GM18508 (cell line): ENCODE results near the gene HTT.

Source experiments
- ATAC-seq: cut with Tn5 transposase; IDR thresholded peaks from one replicate; pipeline ENCODE4 v1.9.1; 2021; ENCODE audit warnings: moderate number of reproducible peaks; ENCODE audit not compliant: insufficient read depth, unreplicated experiment

Gene HTT

DNA sequence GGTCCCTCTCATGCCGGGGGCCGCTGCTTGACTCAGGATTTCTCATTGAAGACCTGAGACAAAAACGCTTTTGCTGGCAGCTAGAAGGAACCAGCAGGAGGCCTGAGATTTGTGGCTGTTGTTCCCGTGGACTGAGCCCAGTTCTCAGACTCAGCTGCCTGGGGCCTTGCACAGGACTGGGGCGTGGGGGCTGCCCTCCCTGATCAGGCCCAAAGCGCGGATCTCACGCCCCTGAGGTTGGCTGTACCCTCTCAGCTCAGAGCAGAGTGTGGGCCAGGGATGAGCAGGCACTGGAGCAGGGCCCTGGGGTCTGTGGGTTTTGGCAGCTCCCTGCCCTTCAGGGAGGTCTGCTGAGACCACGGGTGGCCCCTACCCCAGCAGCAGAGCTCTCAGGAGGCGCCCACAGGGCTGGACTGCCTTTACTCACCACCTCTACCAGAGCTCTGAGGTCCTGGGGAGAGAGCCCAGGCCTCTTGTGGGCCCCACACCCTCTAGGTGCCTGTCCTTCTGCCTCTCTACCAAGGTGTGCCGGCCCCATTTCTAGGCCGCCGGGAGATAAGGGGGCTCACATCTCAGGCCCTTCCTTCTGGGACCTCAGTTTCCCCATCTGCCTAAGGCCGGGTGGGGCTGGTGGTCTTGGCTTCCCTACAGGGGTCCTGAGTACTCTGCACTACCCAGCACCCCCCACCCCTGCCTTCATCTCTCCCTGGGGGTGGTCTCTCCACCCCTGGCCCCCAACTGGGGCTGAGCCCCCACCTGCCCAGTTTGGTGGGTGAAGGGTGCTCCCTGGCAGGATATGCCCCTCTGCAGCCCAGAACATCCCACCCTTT is 180.0 kb downstream of the HTT start:
- no peak for ATAC-seq

GRCh38 chr4:3255611-3256186 is 181.2 kb downstream of the HTT start:
- no peak for ATAC-seq

DNA sequence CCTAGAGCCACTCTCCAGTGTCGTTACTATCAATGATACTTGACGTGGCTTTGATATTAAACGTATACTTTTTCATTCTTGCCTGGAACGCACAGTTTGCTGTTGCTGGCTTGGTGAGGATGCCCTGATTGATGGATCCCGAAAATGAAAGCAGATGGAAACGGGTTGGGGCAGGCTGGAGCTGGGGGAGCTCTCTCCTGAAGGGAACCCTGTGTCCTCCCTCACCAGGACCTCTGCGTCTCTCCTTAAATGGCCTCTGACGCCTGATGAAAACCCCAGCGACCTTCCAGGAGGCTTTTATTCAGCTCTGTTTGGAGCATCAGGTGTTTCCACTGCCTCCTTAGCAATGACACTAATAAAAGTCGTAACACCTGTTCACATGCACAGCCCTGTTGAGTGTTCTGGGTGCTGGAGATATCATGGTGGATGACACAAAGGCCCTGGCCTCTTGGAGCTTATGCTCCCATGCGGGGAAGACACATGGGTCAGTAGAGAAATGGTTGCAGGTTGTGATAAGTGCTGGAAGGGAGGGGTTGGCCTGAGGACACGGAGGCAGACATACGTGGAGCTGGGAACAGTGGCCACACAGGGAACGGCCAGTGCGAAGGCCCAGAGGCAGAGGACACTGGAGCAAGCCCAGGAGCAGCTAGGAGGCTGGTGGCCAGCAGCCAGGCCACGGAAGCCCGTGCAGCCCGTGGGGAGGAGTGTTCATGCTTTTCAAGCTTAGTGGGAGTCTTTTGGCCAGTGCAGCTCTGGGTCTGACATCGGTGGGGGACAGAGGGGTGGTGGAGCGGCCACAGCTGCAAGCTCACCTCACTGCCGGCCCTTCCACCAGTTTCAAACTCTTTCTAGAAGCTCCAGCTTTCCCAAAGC is 182.0 kb downstream of the HTT start:
- ATAC-seq, result no peak

GRCh38 chr4:3257103-3257555 is 182.6 kb downstream of the HTT start:
- ATAC-seq, result no peak

GRCh38 chr4:3257556-3258482 is 183.3 kb downstream of the HTT start:
- no peak for ATAC-seq

DNA sequence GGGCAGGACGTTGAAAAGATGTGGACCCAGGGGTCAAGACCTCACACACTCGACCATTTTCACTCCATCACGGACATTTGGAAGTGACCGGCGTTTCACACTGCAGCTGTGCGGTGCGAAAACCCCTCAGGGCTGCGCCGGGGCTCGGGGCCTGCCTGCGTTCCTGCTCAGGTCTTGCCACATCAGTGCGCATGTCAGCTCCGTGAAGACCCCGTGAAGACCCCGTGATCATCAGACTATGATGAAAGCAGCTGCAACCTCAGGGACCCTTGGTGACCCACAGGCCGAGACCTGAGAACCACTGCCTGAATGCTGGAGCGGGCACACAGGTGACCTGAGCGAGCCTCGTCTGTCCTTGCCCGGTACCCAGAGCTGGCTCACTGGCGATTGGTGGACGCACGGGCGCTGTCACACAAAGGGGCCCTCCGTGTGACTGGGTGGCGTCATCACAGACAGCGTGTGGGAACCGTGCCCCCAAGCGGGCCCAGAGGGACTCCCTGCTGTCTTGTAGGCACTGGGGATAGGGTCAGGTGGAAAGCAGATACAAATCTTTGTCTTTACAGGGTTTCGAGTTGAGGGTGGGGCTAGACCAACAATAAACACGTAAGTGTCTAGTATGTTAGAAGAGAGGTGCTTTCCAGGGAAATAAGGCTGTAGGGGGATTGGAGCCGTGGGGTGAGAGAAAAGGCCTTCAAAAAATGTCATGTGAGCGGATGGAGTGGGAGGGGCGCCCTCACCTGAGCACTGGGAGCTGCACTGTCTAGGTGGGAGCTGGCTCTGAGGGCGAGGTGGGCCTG is 187.1 kb downstream of the HTT start:
- no peak for ATAC-seq

DNA sequence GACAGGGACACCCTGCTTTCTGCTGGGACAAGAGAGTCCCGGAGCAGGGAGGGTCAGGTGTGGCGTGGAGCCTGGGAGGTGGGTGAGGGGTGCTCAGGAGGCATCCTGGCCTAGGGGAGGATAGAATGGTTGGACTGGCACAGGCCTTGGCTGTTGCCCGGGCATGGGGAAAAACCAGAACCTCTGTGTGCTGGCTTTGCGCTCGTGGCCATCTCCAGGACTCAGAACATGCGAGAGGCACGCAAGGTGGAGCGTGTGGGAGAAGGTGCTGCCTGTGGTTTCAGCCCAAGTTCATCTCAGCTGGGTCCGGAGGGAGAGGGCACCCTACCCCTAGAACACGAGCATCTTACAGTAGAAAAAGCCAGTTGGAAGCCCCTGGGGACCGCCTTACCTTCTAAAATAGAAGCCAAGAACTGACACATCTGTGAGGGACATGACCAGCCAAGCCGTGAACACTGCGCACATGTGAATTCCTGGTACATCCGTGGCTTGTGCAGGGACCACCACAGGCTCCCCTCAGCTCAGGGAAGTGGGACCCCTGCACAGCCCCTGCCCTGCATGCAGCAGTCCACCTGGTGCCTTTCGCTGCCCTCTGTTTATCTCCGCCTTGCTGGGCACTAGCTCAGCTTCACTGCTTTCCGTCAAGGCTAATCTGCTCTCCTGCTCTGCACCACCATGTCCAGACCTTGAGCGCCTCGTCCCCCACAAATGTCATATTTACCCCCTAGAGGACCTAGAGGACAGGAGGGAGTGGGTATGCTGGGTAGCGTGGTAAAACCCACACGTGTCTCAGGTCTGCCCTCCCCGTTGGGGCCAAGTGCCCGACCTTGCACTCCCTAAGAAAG is 187.9 kb downstream of the HTT start:
- no peak for ATAC-seq

GRCh38 chr4:3263053-3263875 is 188.8 kb downstream of the HTT start:
- ATAC-seq, result no peak

DNA sequence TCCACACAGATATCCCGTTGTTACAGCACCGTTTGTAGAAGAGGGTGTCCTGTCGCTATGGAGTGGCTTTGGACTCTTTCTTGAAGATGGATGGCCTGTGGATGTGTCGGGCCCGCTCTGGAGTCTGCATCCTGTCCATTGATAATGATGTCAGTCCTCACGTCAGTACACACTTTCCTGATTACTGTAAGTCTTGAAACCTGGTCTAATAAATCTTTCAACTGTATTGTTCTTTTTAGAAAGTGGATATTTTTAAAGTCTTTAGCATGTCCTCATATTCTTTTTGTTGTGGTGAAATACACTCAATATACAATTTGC is 189.4 kb downstream of the HTT start:
- ATAC-seq, result no peak

DNA sequence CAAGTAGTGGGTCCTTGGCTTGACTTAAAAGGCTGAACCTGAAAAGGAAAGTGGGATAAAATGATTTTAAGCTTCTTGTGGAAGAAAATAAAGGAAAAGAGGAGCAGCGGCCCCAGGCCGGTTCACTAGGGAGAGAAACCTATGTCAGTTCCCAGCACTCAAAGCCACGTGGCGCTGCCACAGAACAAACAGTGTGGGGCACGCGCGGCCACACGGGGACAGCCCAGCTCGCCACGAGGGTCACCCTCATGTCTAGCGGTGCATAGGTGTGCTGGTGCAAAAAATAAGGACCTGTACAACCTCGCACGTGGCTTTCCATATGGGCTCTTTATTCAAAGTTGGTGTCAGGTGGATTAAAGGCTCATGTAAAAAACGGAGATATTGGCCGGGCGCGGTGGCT is 191.6 kb downstream of the HTT start:
- ATAC-seq, result no peak

GRCh38 chr4:3267576-3268394 is 193.3 kb downstream of the HTT start:
- no peak for ATAC-seq

DNA sequence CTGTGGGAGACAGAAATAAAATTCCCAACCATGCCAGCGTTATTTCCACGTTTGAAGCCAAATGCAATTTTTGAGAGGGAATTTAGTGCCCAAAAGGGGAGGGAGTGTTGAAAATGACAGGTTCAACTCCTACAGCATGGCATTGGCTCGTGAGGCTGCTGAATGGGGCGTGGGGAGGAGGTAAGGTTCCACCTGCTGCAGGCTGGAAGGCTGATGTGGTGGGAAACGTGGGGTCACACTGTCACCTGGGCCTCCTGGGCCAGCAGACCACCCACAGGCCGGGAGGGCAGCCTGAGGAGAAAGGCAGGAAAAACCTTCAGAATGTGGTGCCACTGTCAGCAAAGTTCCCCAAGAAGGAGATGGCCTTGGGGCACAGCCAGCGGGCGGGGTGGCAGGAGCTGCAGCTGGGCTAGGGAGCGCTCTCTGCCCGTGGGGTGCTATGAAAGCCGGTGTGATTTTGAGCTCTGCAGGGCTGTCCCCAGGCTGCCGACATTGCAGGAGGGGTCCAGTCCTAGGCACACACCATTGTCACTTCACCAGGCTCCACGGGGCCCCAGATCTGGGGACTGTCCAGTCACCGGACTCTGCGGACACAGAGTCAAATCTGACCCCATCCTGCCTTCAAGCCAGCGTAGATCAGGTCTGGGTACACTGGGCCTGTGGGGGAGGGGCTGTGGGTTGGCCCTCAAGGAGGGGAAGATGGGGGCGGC is 194.1 kb downstream of the HTT start:
- no peak for ATAC-seq

- no peak for ATAC-seq
These were observed 194.8 kb downstream of the HTT start for GRCh38 chr4:3269105-3269927.

- no peak for ATAC-seq
These were observed 195.6 kb downstream of the HTT start for GRCh38 chr4:3269991-3270611.

DNA sequence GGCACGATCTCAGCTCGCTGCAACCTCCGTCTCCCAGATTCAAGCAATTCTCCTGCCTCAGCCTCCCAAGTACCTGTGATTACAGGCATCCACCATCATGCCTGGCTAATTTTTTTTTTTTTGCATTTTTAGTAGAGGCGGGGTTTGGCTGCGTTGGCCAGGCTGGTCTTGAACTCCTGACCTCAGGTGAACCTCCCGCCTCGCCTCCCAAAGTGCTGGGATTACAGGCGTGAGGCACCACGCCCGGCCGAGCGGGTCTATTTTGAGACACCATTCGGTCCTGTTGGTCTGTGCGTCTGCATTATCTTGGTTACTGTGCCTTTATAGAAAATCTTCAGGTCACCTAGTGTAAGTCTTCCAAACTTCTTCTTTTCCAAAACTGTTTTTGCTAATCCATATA is 196.7 kb downstream of the HTT start:
- no peak for ATAC-seq
